HUES64 (cell line): Measurements from ENCODE around the gene EYS.
"Not testable (repeated sequence)": the region's sequence is repeated elsewhere in the genome, so short reads cannot be mapped to it uniquely, and the experiment has no call there.

Experiments used
- H3K27ac ChIP-seq: 2 replicates; pipeline ENCODE4 v1.7.0; 2013; ENCODE audit warnings: low read depth, low read length, inconsistent platforms
- H3K27me3 ChIP-seq: 2 replicates; pipeline ENCODE4 v1.6.1; 2013; ENCODE audit warnings: mild to moderate bottlenecking, low read length; ENCODE audit not compliant: insufficient read depth
- H3K36me3 ChIP-seq: 2 replicates; pipeline ENCODE4 v1.6.1; 2013; ENCODE audit warnings: mild to moderate bottlenecking, low read length; ENCODE audit not compliant: insufficient read depth
- H3K4me1 ChIP-seq: 2 replicates; pipeline ENCODE4 v1.6.1; 2013; ENCODE audit warnings: mild to moderate bottlenecking, low read length, moderate library complexity; ENCODE audit not compliant: insufficient read depth
- H3K4me3 ChIP-seq: 2 replicates; pipeline ENCODE4 v1.5.1; 2013; ENCODE audit warnings: mild to moderate bottlenecking, low read length, moderate library complexity
- H3K9ac ChIP-seq: 2 replicates; pipeline ENCODE4 v1.6.1; 2013; ENCODE audit warnings: mild to moderate bottlenecking, low read depth, low read length
- H3K9me3 ChIP-seq: 2 replicates; pipeline ENCODE4 v1.6.1; 2013; ENCODE audit warnings: low read depth, low read length; ENCODE audit not compliant: insufficient read depth
- WGBS: fragments of 150-250, 120-280 bp; methylation state at CpG from one replicate; pipeline ENCODE4 v1.1.7; 2013; ENCODE audit warnings: missing lambda C conversion rate; 5-methylcytosine and 5-hydroxymethylcytosine counted together

The EYS gene

GRCh38 chr6:63739094-63739687 lies 1967.8 kb downstream of the EYS start:
- Histone ChIP-seq H3K9me3 (no peaks in the 10 kb centered on the region), H3K36me3 (no peaks in the 10 kb centered on the region), H3K27ac (no peak overlapping the region), H3K27me3 (no peaks in the 10 kb centered on the region), H3K4me3 (no peak overlapping the region), H3K4me1 (no peaks in the 10 kb centered on the region), H3K9ac (no peak overlapping the region)
- WGBS, result 87% methylated on average over 1 of the region's 1 CpG

- H3K4me3 ChIP-seq, H3K27ac ChIP-seq, H3K4me1 ChIP-seq, H3K27me3 ChIP-seq, H3K9me3 ChIP-seq, H3K9ac ChIP-seq, H3K36me3 ChIP-seq: not testable (repeated sequence)
- no CpG with 5 or more reads among the region's 2 CpGs for WGBS
These were observed 1968.8 kb downstream of the EYS start for GRCh38 chr6:63738190-63738589.

- no peaks in the 10 kb centered on the region for H3K9me3 ChIP-seq
- 85% methylated on average over 3 of the region's 3 CpGs for WGBS
- H3K36me3 ChIP-seq, result no peaks in the 10 kb centered on the region
- H3K4me3 ChIP-seq, result no peak overlapping the region
- no peak overlapping the region for H3K9ac ChIP-seq
- H3K27me3 ChIP-seq, result no peaks in the 10 kb centered on the region
- no peaks in the 10 kb centered on the region for H3K4me1 ChIP-seq
- H3K27ac ChIP-seq, result no peak overlapping the region
These were observed 1972.1 kb downstream of the EYS start for GRCh38 chr6:63734923-63735322.

- H3K36me3 ChIP-seq, result no peaks in the 10 kb centered on the region
- no peaks in the 10 kb centered on the region for H3K27me3 ChIP-seq
- no peaks in the 10 kb centered on the region for H3K4me1 ChIP-seq
- no peaks in the 10 kb centered on the region for H3K9me3 ChIP-seq
- H3K9ac ChIP-seq, result no peak overlapping the region
- 100% methylated on average over 2 of the region's 2 CpGs for WGBS
- no peak overlapping the region for H3K4me3 ChIP-seq
- no peak overlapping the region for H3K27ac ChIP-seq
These were observed 1974.7 kb downstream of the EYS start for GRCh38 chr6:63732336-63732735.

GRCh38 chr6:63731930-63732329 lies 1975.1 kb downstream of the EYS start:
- Histone ChIP-seq H3K36me3 (no peaks in the 10 kb centered on the region), H3K4me3 (no peak overlapping the region), H3K9ac (no peak overlapping the region), H3K9me3 (no peaks in the 10 kb centered on the region), H3K27ac (no peak overlapping the region), H3K4me1 (no peaks in the 10 kb centered on the region), H3K27me3 (no peaks in the 10 kb centered on the region)
- 96% methylated on average over 3 of the region's 3 CpGs for WGBS

GRCh38 chr6:63730311-63730710 lies 1976.7 kb downstream of the EYS start:
- no peak overlapping the region for H3K4me3 ChIP-seq
- no peaks in the 10 kb centered on the region for H3K9me3 ChIP-seq
- H3K4me1 ChIP-seq, result no peaks in the 10 kb centered on the region
- H3K27ac ChIP-seq, result no peak overlapping the region
- H3K27me3 ChIP-seq, result no peaks in the 10 kb centered on the region
- no peaks in the 10 kb centered on the region for H3K36me3 ChIP-seq
- no peak overlapping the region for H3K9ac ChIP-seq

GRCh38 chr6:63724721-63725120 lies 1982.3 kb downstream of the EYS start:
- no peak overlapping the region for H3K9ac ChIP-seq
- H3K4me3 ChIP-seq, result no peak overlapping the region
- H3K27me3 ChIP-seq, result no peaks in the 10 kb centered on the region
- H3K9me3 ChIP-seq, result no peaks in the 10 kb centered on the region
- H3K27ac ChIP-seq, result no peak overlapping the region
- H3K36me3 ChIP-seq, result no peaks in the 10 kb centered on the region
- H3K4me1 ChIP-seq, result no peaks in the 10 kb centered on the region

- no peaks in the 10 kb centered on the region for H3K27me3 ChIP-seq
- WGBS, result no CpG with 5 or more reads among the region's 1 CpG
- no peaks in the 10 kb centered on the region for H3K36me3 ChIP-seq
- H3K4me1 ChIP-seq, result no peaks in the 10 kb centered on the region
- no peak overlapping the region for H3K4me3 ChIP-seq
- no peak overlapping the region for H3K9ac ChIP-seq
- no peaks in the 10 kb centered on the region for H3K9me3 ChIP-seq
- no peak overlapping the region for H3K27ac ChIP-seq
These were observed 1985.8 kb downstream of the EYS start for GRCh38 chr6:63721181-63721580.

GRCh38 chr6:63716169-63716568 lies 1990.9 kb downstream of the EYS start:
- WGBS, result 93% methylated on average over 2 of the region's 2 CpGs
- Histone ChIP-seq H3K4me3 (no peak overlapping the region), H3K27ac (no peak overlapping the region), H3K27me3 (no peaks in the 10 kb centered on the region), H3K9me3 (no peaks in the 10 kb centered on the region), H3K9ac (no peak overlapping the region), H3K36me3 (peaks cover 35% of the 10 kb centered on the region), H3K4me1 (no peaks in the 10 kb centered on the region)

GRCh38 chr6:63714091-63714490 lies 1992.9 kb downstream of the EYS start:
- Histone ChIP-seq H3K9ac (no peak overlapping the region), H3K4me1 (no peaks in the 10 kb centered on the region), H3K27me3 (no peaks in the 10 kb centered on the region), H3K4me3 (no peak overlapping the region), H3K27ac (no peak overlapping the region), H3K9me3 (no peaks in the 10 kb centered on the region), H3K36me3 (peaks cover 56% of the 10 kb centered on the region)

- peaks cover 63% of the 10 kb centered on the region for H3K36me3 ChIP-seq
- no peaks in the 10 kb centered on the region for H3K27me3 ChIP-seq
- H3K9me3 ChIP-seq, result no peaks in the 10 kb centered on the region
- H3K27ac ChIP-seq, result no peak overlapping the region
- H3K4me1 ChIP-seq, result no peaks in the 10 kb centered on the region
- no peak overlapping the region for H3K4me3 ChIP-seq
- WGBS, result 92% methylated on average over 6 of the region's 6 CpGs
- no peak overlapping the region for H3K9ac ChIP-seq
These were observed 1993.7 kb downstream of the EYS start for GRCh38 chr6:63713332-63713731.

- H3K36me3 ChIP-seq, result peaks cover 100% of the 10 kb centered on the region
These were observed 1997.9 kb downstream of the EYS start for GRCh38 chr6:63709148-63709547.

More at GRCh38 chr6:63709148-63709547, 1997.9 kb downstream of the EYS start:
- Histone ChIP-seq H3K27me3 (no peaks in the 10 kb centered on the region), H3K9me3 (no peaks in the 10 kb centered on the region), H3K4me3 (no peak overlapping the region), H3K4me1 (no peaks in the 10 kb centered on the region), H3K27ac (no peak overlapping the region), H3K9ac (no peak overlapping the region)
